Lower leg skin (tissue), 4 donors: Measurements from ENCODE around the gene LRRC9. TPM values are rescaled to one million over a fixed set of nuclear protein-coding genes. Genes with fewer than 3 reads are reported as not detected.
A peak's percentile ranks its signal among the peaks of the same experiment; 100 is the strongest.

Experiments used
- DNase-seq, 2 donors: peaks; one replicate each; pipeline ENCODE4 v3.0.0-alpha.2; 2019; ENCODE audit warnings: low spot score in 2 of 2
- H3K4me3 ChIP-seq: fragments of 200-600 bp; sonication (generic); 2 replicates; pipeline ENCODE4 v1.5.1; 2017; ENCODE audit warnings: mild to moderate bottlenecking, low read depth; ENCODE audit not compliant: poor library complexity, severe bottlenecking
- CTCF ChIP-seq, 3 donors: fragments of 450-650 bp; IDR thresholded peaks; one replicate each; pipeline ENCODE4 v1.5.1; 2016; ENCODE audit warnings: antibody characterized with exemption in 3 of 3, mild to moderate bottlenecking in 3 of 3, moderate library complexity in 2 of 3
- POLR2A ChIP-seq, 2 donors: fragments of 450-650 bp; IDR thresholded peaks; one replicate each; pipeline ENCODE4 v1.6.1; 2016 to 2017; ENCODE audit warnings: antibody characterized with exemption in 2 of 2, mild to moderate bottlenecking in 1 of 2, moderate library complexity in 1 of 2
- WGBS, 2 donors: methylation state at CpG; one replicate each; pipeline ENCODE4 v1.1.5; 2018; 5-methylcytosine and 5-hydroxymethylcytosine counted together
- intact Hi-C: fragments of 100-400 bp; cut with DNase I; formaldehyde crosslinking; loops from one replicate; pipeline ENCODE4 v1.15.0; 2023; ENCODE audit warnings: low total_unique reads
- total RNA-seq, 4 donors: library from RNA; depleted of rRNA; stranded (reverse); fragments of >200 nt; gene quantifications; one replicate each; pipeline ENCODE4 v1.1.0, GENCODE V29; 2016

Gene LRRC9
- total RNA-seq, 4 donors from 2014 or later: not detected

GRCh38 chr14:60058087-60058486 is 138.1 kb downstream of the LRRC9 start:
- WGBS, 2 donors: 85 to 86% methylated on average over 1 of the region's 1 CpG
- no peak for DNase-seq
- no peak overlapping the region for H3K4me3 ChIP-seq
- intact Hi-C loops: no loop called here
- TF ChIP-seq POLR2A (IDR thresholded peaks at IDR 0.05): no peak

GRCh38 chr14:60061371-60061770 is 141.4 kb downstream of the LRRC9 start:
- DNase-seq: no peak
- no peak overlapping the region for H3K4me3 ChIP-seq
- intact Hi-C loops: no loop called here
- 47 to 55% methylated on average over 2 of the region's 2 CpGs for WGBS, 2 donors
- TF ChIP-seq POLR2A (IDR thresholded peaks at IDR 0.05): no peak
- no peak for TF ChIP-seq CTCF (IDR thresholded peaks at IDR 0.05)

GRCh38 chr14:60064491-60065072 is 144.6 kb downstream of the LRRC9 start:
- H3K4me3 ChIP-seq: no peak overlapping the region

GRCh38 chr14:60067882-60068281 is 147.9 kb downstream of the LRRC9 start:
- no peak for DNase-seq
- no peak overlapping the region for H3K4me3 ChIP-seq
- TF ChIP-seq POLR2A (IDR thresholded peaks at IDR 0.05): no peak
- TF ChIP-seq CTCF (IDR thresholded peaks at IDR 0.05): no peak
- intact Hi-C loops: loop anchor here (5.0 kb wide), 1 partner anchor 104 kb away; no protein-coding TSS in a partner anchor
- WGBS, 2 donors: 94 to 97% methylated on average over 1 of the region's 1 CpG

More at GRCh38 chr14:60064491-60065072, 144.6 kb downstream of the LRRC9 start:
- TF ChIP-seq CTCF (IDR thresholded peaks at IDR 0.05) (peak in 1 of 3 donors; percentile 26), POLR2A (IDR thresholded peaks at IDR 0.05) (no peak)
- intact Hi-C loops: loop anchor here (5.0 kb wide), 1 partner anchor 108 kb away; no protein-coding TSS in a partner anchor
- DNase-seq: no peak

- intact Hi-C loops: no loop called here
- H3K4me3 ChIP-seq: no peak overlapping the region
- no peak for DNase-seq
- no peak for TF ChIP-seq CTCF (IDR thresholded peaks at IDR 0.05)
- TF ChIP-seq POLR2A (IDR thresholded peaks at IDR 0.05): no peak
Measured at GRCh38 chr14:60079723-60080122, 159.8 kb downstream of the LRRC9 start.

- DNase-seq: no peak
- no peak overlapping the region for H3K4me3 ChIP-seq
- TF ChIP-seq CTCF (IDR thresholded peaks at IDR 0.05) (no peak), POLR2A (IDR thresholded peaks at IDR 0.05) (no peak)
- intact Hi-C loops: no loop called here
Measured at GRCh38 chr14:60085085-60085484, 165.1 kb downstream of the LRRC9 start.
